Mucosa of rectum (tissue), 2 donors: ENCODE results near the gene PAX8.
"Not testable (repeated sequence)": the region's sequence is repeated elsewhere in the genome, so short reads cannot be mapped to it uniquely, and the experiment has no call there.

Experiments
- H3K27ac ChIP-seq, 2 donors: one replicate each; pipeline ENCODE4 v1.7.0; 2013; ENCODE audit warnings: inconsistent platforms in 2 of 2, low read depth in 2 of 2, low read length in 2 of 2
- H3K27me3 ChIP-seq, 2 donors: one replicate each; pipeline ENCODE4 v1.7.0; 2013; ENCODE audit warnings: low read length in 2 of 2; ENCODE audit not compliant: control insufficient read depth in 2 of 2, insufficient read depth in 2 of 2
- H3K36me3 ChIP-seq, 2 donors: one replicate each; pipeline ENCODE4 v1.7.0; 2013; ENCODE audit warnings: low read length in 2 of 2; ENCODE audit not compliant: control insufficient read depth in 2 of 2, insufficient read depth in 2 of 2
- H3K4me1 ChIP-seq, 2 donors: one replicate each; pipeline ENCODE4 v1.7.0; 2013; ENCODE audit warnings: low read length in 2 of 2, mild to moderate bottlenecking in 1 of 2; ENCODE audit not compliant: control insufficient read depth in 2 of 2, insufficient read depth in 2 of 2
- H3K4me3 ChIP-seq, 2 donors: one replicate each; pipeline ENCODE4 v1.7.0; 2013; ENCODE audit warnings: low read length in 2 of 2
- H3K9ac ChIP-seq, 2 donors: one replicate each; pipeline ENCODE4 v1.7.0; 2013; ENCODE audit warnings: low read length in 2 of 2, low read depth in 1 of 2, mild to moderate bottlenecking in 1 of 2
- H3K9me3 ChIP-seq, 2 donors: one replicate each; pipeline ENCODE4 v1.7.0; 2013; ENCODE audit warnings: low read length in 2 of 2; ENCODE audit not compliant: control insufficient read depth in 2 of 2
- donor health status: healthy.
- donor health status: Normal muscosa, but diverticular disease.

Gene PAX8

GRCh38 chr2:113311191-113311590 is 32.5 kb upstream of the PAX8 start:
- H3K27me3 ChIP-seq, H3K36me3 ChIP-seq, H3K9me3 ChIP-seq, H3K4me1 ChIP-seq, H3K9ac ChIP-seq, H3K27ac ChIP-seq, H3K4me3 ChIP-seq: not testable (repeated sequence)

GRCh38 chr2:113309655-113310387 is 31.1 kb upstream of the PAX8 start:
- Histone ChIP-seq H3K36me3 (no peaks in the 10 kb centered on the region), H3K27ac (no peak overlapping the region), H3K4me3 (no peak overlapping the region), H3K9me3 (no peaks in the 10 kb centered on the region), H3K9ac (no peak overlapping the region), H3K4me1 (peaks cover 0 to 4% of the 10 kb centered on the region in 2 donors), H3K27me3 (no peaks in the 10 kb centered on the region)

- not testable (repeated sequence) for H3K27ac ChIP-seq, H3K36me3 ChIP-seq, H3K9me3 ChIP-seq, H3K27me3 ChIP-seq, H3K9ac ChIP-seq, H3K4me3 ChIP-seq, H3K4me1 ChIP-seq
Measured at GRCh38 chr2:113308784-113309183, 30.1 kb upstream of the PAX8 start.

- not testable (repeated sequence) for H3K27me3 ChIP-seq, H3K9ac ChIP-seq, H3K36me3 ChIP-seq, H3K4me3 ChIP-seq, H3K9me3 ChIP-seq, H3K4me1 ChIP-seq, H3K27ac ChIP-seq
Measured at GRCh38 chr2:113306207-113306606, 27.5 kb upstream of the PAX8 start.

GRCh38 chr2:113305749-113306148 is 27.0 kb upstream of the PAX8 start:
- H3K9me3 ChIP-seq, H3K27ac ChIP-seq, H3K4me3 ChIP-seq, H3K9ac ChIP-seq, H3K4me1 ChIP-seq, H3K36me3 ChIP-seq, H3K27me3 ChIP-seq: not testable (repeated sequence)

DNA sequence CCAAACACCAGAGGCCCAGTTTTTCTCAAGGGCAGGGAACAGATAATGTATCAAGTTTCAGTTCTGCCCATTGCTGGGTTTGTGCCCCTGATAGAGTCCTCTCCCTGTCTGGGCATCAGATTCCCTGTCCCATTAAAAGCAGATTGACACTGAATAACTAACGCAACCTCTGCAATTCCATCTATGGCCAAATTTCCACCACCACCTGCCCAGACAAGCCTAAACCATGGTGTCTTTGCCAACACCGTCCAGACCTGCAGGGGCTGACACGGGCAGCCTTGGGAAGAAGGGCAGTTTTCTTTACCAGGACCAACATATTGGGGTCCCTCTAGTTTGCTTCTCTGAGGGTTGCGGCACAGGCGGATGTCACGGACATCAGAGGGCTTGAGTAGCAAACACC is 26.4 kb upstream of the PAX8 start:
- Histone ChIP-seq H3K9me3 (no peaks in the 10 kb centered on the region), H3K9ac (no peak overlapping the region), H3K36me3 (no peaks in the 10 kb centered on the region), H3K4me3 (no peak overlapping the region), H3K4me1 (no peaks in the 10 kb centered on the region), H3K27me3 (no peaks in the 10 kb centered on the region), H3K27ac (no peak overlapping the region)

- Histone ChIP-seq H3K27ac (no peak overlapping the region), H3K4me3 (no peak overlapping the region), H3K9ac (no peak overlapping the region), H3K36me3 (no peaks in the 10 kb centered on the region), H3K4me1 (no peaks in the 10 kb centered on the region), H3K27me3 (no peaks in the 10 kb centered on the region), H3K9me3 (no peaks in the 10 kb centered on the region)
Measured at GRCh38 chr2:113304702-113305101, 26.0 kb upstream of the PAX8 start.

DNA sequence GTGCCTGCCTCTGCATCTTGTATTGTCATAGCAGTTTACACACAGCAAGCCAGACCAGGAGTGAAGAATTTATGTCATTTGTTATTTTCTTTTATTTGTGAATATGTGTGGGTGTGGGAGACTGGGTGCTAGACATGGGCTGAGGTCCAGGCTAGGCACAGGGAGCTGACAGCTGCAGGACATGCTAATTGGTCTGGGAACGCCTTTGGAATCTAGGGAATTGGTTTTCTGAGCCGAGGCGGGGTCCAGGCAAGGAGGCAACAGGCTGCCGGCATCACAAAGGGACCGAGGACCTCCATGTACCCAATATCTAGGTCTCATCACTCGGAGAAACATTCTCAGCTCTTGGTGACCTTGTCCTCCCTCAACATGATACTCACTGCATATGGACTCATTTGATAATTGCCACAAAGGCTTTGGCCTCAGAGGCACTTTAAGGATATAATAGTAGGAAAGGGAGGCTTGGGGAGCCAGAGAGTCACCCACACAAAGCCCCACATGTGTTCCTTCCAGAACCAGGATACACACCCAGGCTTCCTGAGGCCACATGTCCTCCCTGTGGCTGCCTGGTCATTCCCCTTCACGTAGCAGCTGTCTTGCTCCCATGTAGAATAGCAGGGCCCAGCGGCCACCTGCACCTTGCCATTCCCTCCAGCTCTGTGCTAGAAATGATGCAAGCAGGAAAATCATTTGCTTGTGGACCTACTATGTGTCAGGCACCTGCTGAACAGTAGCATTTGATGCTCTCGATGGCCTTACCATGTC is 23.7 kb upstream of the PAX8 start:
- H3K4me3 ChIP-seq, H3K9me3 ChIP-seq, H3K9ac ChIP-seq, H3K4me1 ChIP-seq, H3K36me3 ChIP-seq, H3K27me3 ChIP-seq, H3K27ac ChIP-seq: not testable (repeated sequence)

- Histone ChIP-seq H3K27me3 (no peaks in the 10 kb centered on the region), H3K9ac (no peak overlapping the region), H3K4me1 (no peaks in the 10 kb centered on the region), H3K9me3 (no peaks in the 10 kb centered on the region), H3K36me3 (no peaks in the 10 kb centered on the region), H3K27ac (no peak overlapping the region), H3K4me3 (no peak overlapping the region)
Measured at GRCh38 chr2:113300281-113300680, 21.6 kb upstream of the PAX8 start.

GRCh38 chr2:113298176-113298575 is 19.5 kb upstream of the PAX8 start:
- no peaks in the 10 kb centered on the region for H3K36me3 ChIP-seq
- H3K9ac ChIP-seq = no peak overlapping the region
- H3K27me3 ChIP-seq = no peaks in the 10 kb centered on the region
- H3K9me3 ChIP-seq = no peaks in the 10 kb centered on the region
- no peak overlapping the region for H3K4me3 ChIP-seq
- no peak overlapping the region for H3K27ac ChIP-seq
- H3K4me1 ChIP-seq = no peaks in the 10 kb centered on the region
